MM.1S (cell line): ENCODE results near the gene PTPN22.

Experiments used
- EZH2 ChIP-seq: fragments of 300-600 bp; sonication (generic); optimal IDR thresholded peaks from 2 replicates; pipeline ENCODE3; 2017; ENCODE audit warnings: low read depth, mild to moderate bottlenecking, antibody characterized with exemption, low read length, mixed read lengths
- EZH2phosphoT487 ChIP-seq: fragments of 300-600 bp; sonication (generic); IDR thresholded peaks from 2 replicates; pipeline ENCODE4 v1.6.1; 2018; ENCODE audit warnings: antibody characterized with exemption, low read length
- TF ChIP-seq, protein P1 (sequence below): fragments of 300-600 bp; sonication (generic); IDR thresholded peaks from 2 replicates; pipeline ENCODE4 v1.5.1; 2016; ENCODE audit warnings: antibody characterized with exemption, low read length, mixed read lengths

GRCh38 chr1:113874012-113874879 is 2.7 kb upstream of the PTPN22 start:
- no peak for TF ChIP-seq EZH2phosphoT487
- TF ChIP-seq, protein P1, sequence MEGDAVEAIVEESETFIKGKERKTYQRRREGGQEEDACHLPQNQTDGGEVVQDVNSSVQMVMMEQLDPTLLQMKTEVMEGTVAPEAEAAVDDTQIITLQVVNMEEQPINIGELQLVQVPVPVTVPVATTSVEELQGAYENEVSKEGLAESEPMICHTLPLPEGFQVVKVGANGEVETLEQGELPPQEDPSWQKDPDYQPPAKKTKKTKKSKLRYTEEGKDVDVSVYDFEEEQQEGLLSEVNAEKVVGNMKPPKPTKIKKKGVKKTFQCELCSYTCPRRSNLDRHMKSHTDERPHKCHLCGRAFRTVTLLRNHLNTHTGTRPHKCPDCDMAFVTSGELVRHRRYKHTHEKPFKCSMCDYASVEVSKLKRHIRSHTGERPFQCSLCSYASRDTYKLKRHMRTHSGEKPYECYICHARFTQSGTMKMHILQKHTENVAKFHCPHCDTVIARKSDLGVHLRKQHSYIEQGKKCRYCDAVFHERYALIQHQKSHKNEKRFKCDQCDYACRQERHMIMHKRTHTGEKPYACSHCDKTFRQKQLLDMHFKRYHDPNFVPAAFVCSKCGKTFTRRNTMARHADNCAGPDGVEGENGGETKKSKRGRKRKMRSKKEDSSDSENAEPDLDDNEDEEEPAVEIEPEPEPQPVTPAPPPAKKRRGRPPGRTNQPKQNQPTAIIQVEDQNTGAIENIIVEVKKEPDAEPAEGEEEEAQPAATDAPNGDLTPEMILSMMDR = peak; percentile 20
- TF ChIP-seq EZH2 = no peak
